Fibroblast of lung (primary cell): Measurements from ENCODE around the gene SCO2. TPM values are rescaled to one million over a fixed set of nuclear protein-coding genes. Genes with fewer than 3 reads are reported as not detected.

Experiments
- DNase-seq, 2 donors: peaks; one replicate each; pipeline versions ENCODE4 v3.0.0 to v3.0.0-alpha.2; 2010; ENCODE audit warnings: low read depth in 2 of 2
- H2AFZ ChIP-seq: 2 replicates; pipeline ENCODE4 v1.5.1; 2012; ENCODE audit warnings: low read length, control low read depth, inconsistent platforms
- H3K27ac ChIP-seq: 2 replicates; pipeline ENCODE4 v1.5.1; 2011; ENCODE audit warnings: low read length, control low read depth; ENCODE audit not compliant: insufficient read depth
- H3K27me3 ChIP-seq: 2 replicates; pipeline ENCODE4 v1.5.1; 2011; ENCODE audit warnings: mild to moderate bottlenecking, low read length; ENCODE audit not compliant: control insufficient read depth, insufficient read depth
- H3K36me3 ChIP-seq: 2 replicates; pipeline ENCODE4 v1.5.1; 2011; ENCODE audit warnings: low read length; ENCODE audit not compliant: control insufficient read depth, insufficient read depth
- H3K4me1 ChIP-seq: 2 replicates; pipeline ENCODE4 v1.5.1; 2011; ENCODE audit warnings: low read length; ENCODE audit not compliant: control insufficient read depth, insufficient read depth; ENCODE audit errors: extremely low read depth
- H3K4me2 ChIP-seq: 2 replicates; pipeline ENCODE4 v1.5.1; 2011; ENCODE audit warnings: low read length, control low read depth; ENCODE audit not compliant: insufficient read depth; ENCODE audit errors: extremely low read depth
- H3K4me3 ChIP-seq, 4 experiments: fragments of 200-600 bp in 1 of 4; sonication (generic) in 1 of 4; replicated peaks in 1 of 4; 2 replicates each; pipeline ENCODE4 v1.5.1; 2011 to 2016; ENCODE audit warnings: low read length in 4 of 4, low read depth in 3 of 4, mild to moderate bottlenecking in 3 of 4, control low read depth in 2 of 4, inconsistent platforms in 1 of 4, mixed read lengths in 1 of 4; ENCODE audit not compliant: insufficient read depth in 1 of 4; ENCODE audit errors: control extremely low read depth in 1 of 4
- H3K79me2 ChIP-seq: 2 replicates; pipeline ENCODE4 v1.5.1; 2012; ENCODE audit warnings: mild to moderate bottlenecking, low read length, inconsistent platforms; ENCODE audit not compliant: control insufficient read depth, insufficient read depth
- H3K9ac ChIP-seq: 2 replicates; pipeline ENCODE4 v1.5.1; 2011; ENCODE audit warnings: mild to moderate bottlenecking, low read length, control low read depth; ENCODE audit not compliant: insufficient read depth
- H3K9me3 ChIP-seq: 2 replicates; pipeline ENCODE4 v1.5.1; 2012; ENCODE audit warnings: low read depth, low read length; ENCODE audit not compliant: control insufficient read depth, insufficient read depth
- H4K20me1 ChIP-seq: 2 replicates; pipeline ENCODE4 v1.5.1; 2011; ENCODE audit warnings: low read length; ENCODE audit not compliant: control insufficient read depth, insufficient read depth; ENCODE audit errors: extremely low read depth
- CTCF ChIP-seq, 2 donors: IDR thresholded peaks in 1 of 2; conservative IDR thresholded peaks in 1 of 2; 1 replicate in 1 of 2; 2 replicates in 1 of 2; pipeline ENCODE4 v1.5.1; 2011 to 2012; ENCODE audit warnings: low read length in 2 of 2, control low read depth in 1 of 2, inconsistent platforms in 1 of 2, low read depth in 1 of 2, mild to moderate bottlenecking in 1 of 2
- EZH2 ChIP-seq: IDR thresholded peaks from 2 replicates; pipeline ENCODE4 v1.5.1; 2012; ENCODE audit warnings: low read length, control low read depth, mild to moderate bottlenecking; ENCODE audit errors: missing control alignments
- polyA plus RNA-seq, 2 donors: library from polyadenylated mRNA; depleted of rRNA in 1 of 2; stranded (reverse) in 1 of 2; unstranded in 1 of 2; fragments of >200 nt; gene quantifications; 2 replicates each; pipeline ENCODE4 v1.2.1, GENCODE V29; 2011 to 2012; ENCODE audit warnings: missing spikeins in 1 of 2
- total RNA-seq: library from RNA; depleted of rRNA; stranded (reverse); fragments of >200 nt; gene quantifications from 2 replicates; pipeline ENCODE4 v1.2.1, GENCODE V29; 2014

The SCO2 gene
- total and polyA plus RNA-seq, 2 donors (not counting 1 experiment from before 2014, with no cell fraction given), result 0.42 to 3.1 TPM

- Histone ChIP-seq H3K4me3 (no peak overlapping the region), H3K27me3 (no peaks in the 10 kb centered on the region), H3K36me3 (no peaks in the 10 kb centered on the region), H3K9ac (no peak overlapping the region), H3K27ac (no peak overlapping the region), H3K4me2 (no peak overlapping the region), H3K79me2 (no peaks in the 10 kb centered on the region), H3K4me1 (no peaks in the 10 kb centered on the region), H4K20me1 (no peaks in the 10 kb centered on the region), H3K9me3 (no peaks in the 10 kb centered on the region), H2AFZ (no peak overlapping the region)
- TF ChIP-seq CTCF (conservative IDR thresholded peaks at IDR 0.05 in 1 of 2, IDR thresholded peaks at IDR 0.05 in 1 of 2; ENCODE audit: low read depth in 1 of 2, low read length in 2 of 2) (no peak), EZH2 (no peak)
- no peak for DNase-seq
These were observed 44.6 kb upstream of the SCO2 start for GRCh38 chr22:50569896-50570535.

GRCh38 chr22:50569041-50569459 is 43.7 kb upstream of the SCO2 start:
- H4K20me1 ChIP-seq, result no peaks in the 10 kb centered on the region
- H3K79me2 ChIP-seq, result no peaks in the 10 kb centered on the region
- no peak overlapping the region for H3K4me2 ChIP-seq
- no peaks in the 10 kb centered on the region for H3K4me1 ChIP-seq
- TF ChIP-seq CTCF (conservative IDR thresholded peaks at IDR 0.05 in 1 of 2, IDR thresholded peaks at IDR 0.05 in 1 of 2; ENCODE audit: low read depth in 1 of 2, low read length in 2 of 2) (no peak), EZH2 (no peak)
- H3K27ac ChIP-seq, result no peak overlapping the region
- no peak overlapping the region for H3K9ac ChIP-seq
- no peaks in the 10 kb centered on the region for H3K36me3 ChIP-seq
- DNase-seq, result no peak
- H3K9me3 ChIP-seq, result no peaks in the 10 kb centered on the region
- no peaks in the 10 kb centered on the region for H3K27me3 ChIP-seq
- H2AFZ ChIP-seq, result no peak overlapping the region
- H3K4me3 ChIP-seq, result no peak overlapping the region

- no peak for TF ChIP-seq EZH2
- no peak for TF ChIP-seq CTCF (conservative IDR thresholded peaks at IDR 0.05 in 1 of 2, IDR thresholded peaks at IDR 0.05 in 1 of 2; ENCODE audit: low read depth in 1 of 2, low read length in 2 of 2)
- no peaks in the 10 kb centered on the region for H3K36me3 ChIP-seq
- no peak overlapping the region for H3K27ac ChIP-seq
- no peak overlapping the region for H3K4me2 ChIP-seq
- H2AFZ ChIP-seq, result no peak overlapping the region
- H3K4me3 ChIP-seq, result no peak overlapping the region
- no peak overlapping the region for H3K9ac ChIP-seq
- DNase-seq, result no peak
- H4K20me1 ChIP-seq, result no peaks in the 10 kb centered on the region
- H3K79me2 ChIP-seq, result no peaks in the 10 kb centered on the region
- no peaks in the 10 kb centered on the region for H3K9me3 ChIP-seq
- H3K27me3 ChIP-seq, result no peaks in the 10 kb centered on the region
- H3K4me1 ChIP-seq, result no peaks in the 10 kb centered on the region
These were observed 43.2 kb upstream of the SCO2 start for GRCh38 chr22:50568626-50569025.
